NCI-H2196 (cell line): ENCODE measurements around the gene PLCB1.
A peak's percentile ranks its signal among the peaks of the same experiment; 100 is the strongest.
"Not testable (repeated sequence)": the region's sequence is repeated elsewhere in the genome, so short reads cannot be mapped to it uniquely, and the experiment has no call there.

Source experiments
- DNase-seq: peaks from one replicate; lab custom pipeline; 2025; ENCODE audit not compliant: unreplicated experiment; lab: John Stamatoyannopoulos, UW

The PLCB1 gene

GRCh38 chr20:8363970-8364733 lies 232.1 kb downstream of the PLCB1 start:
- DNase-seq, result no peak

DNA sequence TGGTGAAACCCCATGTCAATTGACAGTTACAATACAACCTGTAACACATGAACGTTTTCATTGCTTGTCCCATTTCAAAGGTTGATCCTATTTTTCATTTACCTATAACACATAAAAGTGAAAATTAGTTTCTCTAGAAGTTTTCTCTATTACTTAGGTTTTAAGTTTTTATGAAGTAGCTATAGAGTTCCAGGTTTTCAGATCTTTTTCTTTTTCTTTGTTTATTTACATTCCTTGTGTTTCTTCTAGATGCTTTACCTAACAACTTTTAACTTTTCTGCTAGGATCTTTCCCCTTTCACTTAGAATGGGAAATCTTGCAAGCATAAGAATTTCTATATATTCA lies 232.6 kb downstream of the PLCB1 start:
- DNase-seq, result no peak

- DNase-seq, result no peak
Measured at GRCh38 chr20:8365634-8366033, 233.6 kb downstream of the PLCB1 start.

DNA sequence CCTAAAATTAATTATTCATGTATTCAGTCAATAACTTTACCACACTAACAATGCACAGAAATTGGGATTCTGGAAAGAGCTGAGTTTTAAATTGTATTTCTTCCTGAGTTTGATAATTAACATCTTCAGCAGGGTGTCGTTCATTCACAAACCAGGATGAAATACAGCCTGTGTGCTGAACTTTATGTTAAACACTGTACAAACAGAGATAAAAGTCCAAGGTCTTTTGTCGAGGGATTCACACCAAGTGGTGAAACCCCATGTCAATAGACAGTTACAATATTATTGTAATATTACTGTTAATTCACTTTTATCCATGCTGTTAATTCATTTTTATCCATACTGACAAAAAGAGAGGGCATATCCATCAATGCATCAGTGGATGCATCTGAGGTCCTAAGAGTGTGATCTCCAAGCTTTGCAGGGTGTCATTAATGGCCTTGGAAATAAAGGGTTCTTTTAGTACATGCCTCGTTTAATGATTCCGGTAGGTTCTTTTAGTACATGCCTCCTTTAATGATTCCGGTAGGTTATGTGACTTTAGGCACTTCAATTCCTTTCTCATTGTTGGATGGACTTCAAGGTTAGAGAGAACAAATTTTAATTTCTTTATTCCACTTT lies 234.3 kb downstream of the PLCB1 start:
- DNase-seq, result no peak

- DNase-seq, result no peak
Measured at GRCh38 chr20:8367689-8368088, 235.6 kb downstream of the PLCB1 start.

GRCh38 chr20:8368670-8369069 lies 236.6 kb downstream of the PLCB1 start:
- DNase-seq, result no peak

GRCh38 chr20:8369311-8369710 lies 237.2 kb downstream of the PLCB1 start:
- no peak for DNase-seq

DNA sequence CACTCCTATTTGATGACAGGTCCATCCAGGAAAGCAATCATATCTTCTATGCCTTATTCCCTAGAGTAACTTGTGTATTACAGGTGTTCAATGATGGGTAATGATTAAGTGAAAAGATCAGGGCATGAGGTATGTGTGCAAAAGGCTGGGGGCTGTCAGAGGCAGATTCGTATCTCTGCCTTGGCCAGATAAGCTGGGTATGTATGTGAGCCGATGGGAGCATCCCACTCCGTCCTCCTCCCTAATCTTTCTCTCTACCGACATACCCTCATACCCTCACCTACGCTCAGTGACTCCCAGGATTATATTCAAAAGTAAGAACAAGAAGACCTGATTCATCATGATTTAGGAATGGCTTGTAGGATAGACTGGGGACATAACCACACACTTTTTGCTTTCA lies 238.7 kb downstream of the PLCB1 start:
- DNase-seq, result no peak

DNA sequence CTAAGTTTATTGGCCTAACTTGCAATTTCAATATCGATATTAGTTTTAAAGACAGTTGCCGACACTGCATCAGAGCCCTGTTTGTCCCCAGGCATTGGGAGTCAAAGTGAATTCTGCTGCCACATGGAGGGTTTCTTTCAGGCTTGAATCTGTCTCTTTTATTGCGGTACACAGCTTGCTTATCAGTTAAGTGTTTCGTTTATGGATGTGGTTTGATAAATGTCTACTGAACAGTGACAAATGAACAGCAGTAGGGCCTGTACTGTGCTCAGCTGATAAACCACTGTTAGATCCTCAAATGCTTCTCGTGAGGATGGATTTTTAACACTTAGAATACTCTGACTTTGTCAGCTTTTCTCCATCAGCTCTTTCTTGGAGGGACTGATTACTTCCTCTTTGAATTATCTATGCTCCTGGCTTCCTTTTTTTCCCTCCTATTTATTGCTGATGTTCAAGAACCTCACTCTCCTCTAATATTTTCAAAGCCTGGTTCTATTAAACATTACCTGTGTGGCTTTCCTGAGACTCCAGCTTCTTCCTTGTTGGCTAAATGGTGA lies 240.8 kb downstream of the PLCB1 start:
- DNase-seq, result no peak

DNA sequence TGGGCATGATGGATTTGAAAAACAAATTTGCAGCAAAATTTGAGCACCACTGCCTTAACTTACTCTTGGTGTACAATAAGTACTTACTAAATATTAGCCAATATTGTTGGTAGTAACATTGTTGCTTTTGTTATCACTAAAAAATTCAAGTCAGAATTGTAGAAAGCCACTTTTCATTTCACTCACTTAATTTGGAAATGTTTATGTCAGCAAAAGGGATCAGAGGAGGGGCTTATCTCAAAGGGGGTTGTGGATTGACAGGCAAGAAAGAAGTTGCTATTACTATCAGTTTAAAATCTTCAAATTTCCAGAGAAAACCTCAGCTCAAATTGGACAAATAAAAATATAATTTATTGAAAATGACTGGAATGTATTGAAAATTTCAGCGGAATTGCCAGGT lies 241.5 kb downstream of the PLCB1 start:
- no peak for DNase-seq

DNA sequence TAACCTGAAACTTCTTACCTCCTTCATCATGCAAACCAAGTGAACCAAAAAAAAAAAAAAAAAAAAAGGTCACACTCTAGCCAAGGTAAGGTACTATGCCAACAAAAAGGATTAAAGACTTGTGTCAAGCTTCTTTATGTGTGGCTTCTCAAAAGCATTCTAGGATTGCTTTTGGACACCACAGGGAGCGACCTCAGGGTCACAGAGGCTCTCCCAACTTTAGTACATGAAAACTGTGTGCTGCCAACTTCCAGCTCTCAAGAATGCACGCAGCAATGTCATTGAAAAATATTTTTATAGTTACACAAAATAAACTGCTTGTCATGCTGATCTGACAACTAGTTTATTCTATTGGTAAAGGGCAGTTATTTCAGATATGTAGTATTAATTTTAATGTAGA lies 243.8 kb downstream of the PLCB1 start:
- no peak for DNase-seq

DNA sequence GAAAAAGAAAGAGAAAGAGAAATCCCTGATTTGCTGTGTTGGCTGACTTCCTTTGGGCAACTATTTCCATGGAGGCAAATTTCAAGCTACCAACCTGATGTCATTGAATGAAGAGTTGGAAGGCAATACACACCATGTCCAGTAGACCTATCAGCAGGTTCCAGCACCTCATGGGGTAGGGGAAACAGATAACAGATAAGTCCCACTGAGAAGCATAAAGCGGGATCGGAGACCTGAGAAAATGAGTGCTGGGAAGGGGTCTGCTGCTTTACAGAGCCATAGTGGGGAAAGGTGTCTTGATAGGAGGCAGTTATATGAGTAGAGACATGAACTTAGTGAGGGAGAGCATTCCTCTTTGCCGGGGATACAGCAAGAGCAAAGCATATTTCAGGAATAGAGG lies 244.9 kb downstream of the PLCB1 start:
- no peak for DNase-seq

GRCh38 chr20:8379125-8379524 lies 247.1 kb downstream of the PLCB1 start:
- not testable (repeated sequence) for DNase-seq

DNA sequence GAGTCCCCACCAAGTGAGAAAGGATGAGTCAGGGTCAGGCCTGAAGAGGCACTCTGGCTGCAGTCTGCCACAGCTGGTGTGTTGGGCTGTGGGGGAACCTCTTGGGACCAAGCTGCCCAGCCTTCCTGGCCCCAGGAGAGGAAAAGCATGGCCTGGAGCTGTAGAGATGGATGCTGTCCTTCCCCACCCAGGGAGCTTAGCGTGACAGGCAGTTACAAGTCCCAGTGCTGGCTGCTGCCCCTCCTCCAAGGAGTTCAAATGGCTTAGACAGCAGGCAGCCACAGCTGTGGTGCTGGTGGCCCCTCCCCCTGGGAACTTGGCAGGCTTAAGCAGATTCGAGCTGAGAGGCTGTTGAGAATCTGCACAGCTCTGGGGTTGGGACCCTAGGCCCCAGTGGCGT lies 253.2 kb downstream of the PLCB1 start:
- DNase-seq, result no peak

DNA sequence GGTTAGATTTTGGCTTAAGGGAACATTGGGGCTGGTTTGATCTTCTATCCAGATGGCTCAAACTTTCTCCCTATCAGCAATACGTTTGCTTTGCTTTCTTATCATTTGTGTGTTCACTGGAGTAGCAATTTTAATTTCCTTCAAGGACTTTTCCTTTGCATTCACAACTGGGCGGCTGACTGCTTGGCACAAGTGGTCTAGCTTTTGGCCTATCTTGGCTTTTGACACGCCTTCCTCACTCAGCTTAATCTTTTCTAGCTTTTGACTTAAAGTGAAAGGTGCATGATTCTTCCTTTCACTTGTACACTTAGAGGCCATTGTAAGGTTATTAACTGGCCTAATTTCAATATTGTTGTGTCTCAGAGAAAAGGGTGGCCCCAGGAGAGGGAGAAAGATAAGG lies 254.9 kb downstream of the PLCB1 start:
- DNase-seq, result no peak

DNA sequence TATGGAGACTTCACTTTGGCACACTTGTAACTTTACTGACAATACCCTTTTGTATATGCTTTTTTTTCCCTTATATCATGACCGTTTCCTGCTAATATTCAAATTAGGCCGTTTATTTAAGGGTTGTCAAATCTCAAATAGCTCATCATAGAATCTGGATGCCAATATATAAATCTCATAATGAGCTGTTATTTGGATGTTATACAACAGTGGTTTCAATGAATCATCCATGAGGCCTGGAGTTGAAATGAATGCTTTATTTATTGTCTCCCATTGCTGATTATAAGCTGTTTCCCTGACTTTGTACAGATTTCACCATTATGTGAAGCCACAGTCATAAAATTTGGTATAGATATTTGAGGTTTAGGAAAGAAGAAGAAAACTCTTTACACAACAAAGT lies 256.1 kb downstream of the PLCB1 start:
- DNase-seq, result no peak

DNA sequence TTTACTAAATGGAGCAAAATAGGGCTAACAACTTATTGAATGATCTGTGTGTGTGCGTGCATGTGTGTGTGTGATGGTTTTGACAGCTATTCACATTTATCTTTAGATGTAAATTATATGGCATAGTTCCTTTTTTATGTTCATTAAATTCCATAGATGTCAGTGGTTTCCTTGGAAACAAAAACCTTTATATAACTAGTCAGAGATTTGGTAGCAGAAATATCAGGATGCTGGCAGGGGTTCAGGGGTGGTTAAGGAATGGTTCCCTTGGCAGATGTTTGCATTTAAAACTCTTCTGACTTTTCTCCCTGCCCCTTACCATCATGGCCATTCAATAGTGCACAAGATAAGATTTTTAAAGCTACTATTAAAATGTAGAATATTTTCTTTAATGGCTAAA lies 256.6 kb downstream of the PLCB1 start:
- DNase-seq, result no peak

DNA sequence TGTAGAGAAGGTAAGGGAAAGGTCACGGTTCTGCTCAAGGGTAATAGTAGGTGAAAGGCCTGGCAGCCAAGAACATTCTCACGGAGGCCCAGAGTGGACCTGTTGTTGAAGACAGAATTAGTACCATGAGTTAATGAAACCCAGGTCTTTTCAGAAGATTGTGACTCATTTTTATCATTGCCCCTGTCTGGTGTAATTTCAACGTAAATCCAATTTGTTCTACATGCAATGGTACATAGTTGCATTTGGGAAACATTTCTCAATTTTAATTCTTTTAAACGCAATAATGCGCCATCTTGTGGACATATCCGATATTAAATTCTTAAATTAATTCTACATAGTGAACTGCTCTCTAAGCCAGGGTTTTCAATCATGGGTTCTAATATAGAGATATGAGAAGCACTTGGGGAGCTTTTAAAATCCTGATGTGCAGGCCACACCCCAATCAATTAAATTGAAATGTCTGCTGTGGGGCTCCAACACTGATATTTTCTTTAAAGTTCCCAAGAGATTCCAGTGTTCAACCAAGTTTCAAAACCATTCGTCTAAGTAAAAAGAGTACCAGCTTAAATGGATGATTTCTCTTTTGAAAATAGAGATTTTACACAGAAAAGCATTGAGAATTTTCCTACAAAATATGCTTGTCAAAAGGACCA lies 257.4 kb downstream of the PLCB1 start:
- peak; percentile 71 for DNase-seq

GRCh38 chr20:8390037-8390433 lies 258.0 kb downstream of the PLCB1 start:
- no peak for DNase-seq

DNA sequence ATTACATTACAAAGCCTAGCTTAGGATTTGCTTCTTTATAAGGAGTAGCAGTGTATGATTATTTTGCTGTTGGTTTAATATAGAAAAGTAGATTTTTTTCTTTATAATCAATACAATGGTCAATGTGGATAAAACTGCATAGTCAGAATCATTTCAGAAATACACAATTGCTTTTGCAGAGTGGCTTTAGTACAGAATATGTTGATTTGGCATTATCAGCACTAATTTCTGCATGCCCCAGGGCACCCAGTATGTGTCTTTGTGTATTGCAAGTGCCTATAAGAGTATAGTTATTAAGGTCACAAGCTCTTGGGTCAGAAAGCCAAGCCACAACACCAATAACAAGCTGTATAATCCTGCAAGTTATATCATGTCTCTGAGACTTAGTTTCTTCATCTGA lies 258.4 kb downstream of the PLCB1 start:
- DNase-seq, result no peak

DNA sequence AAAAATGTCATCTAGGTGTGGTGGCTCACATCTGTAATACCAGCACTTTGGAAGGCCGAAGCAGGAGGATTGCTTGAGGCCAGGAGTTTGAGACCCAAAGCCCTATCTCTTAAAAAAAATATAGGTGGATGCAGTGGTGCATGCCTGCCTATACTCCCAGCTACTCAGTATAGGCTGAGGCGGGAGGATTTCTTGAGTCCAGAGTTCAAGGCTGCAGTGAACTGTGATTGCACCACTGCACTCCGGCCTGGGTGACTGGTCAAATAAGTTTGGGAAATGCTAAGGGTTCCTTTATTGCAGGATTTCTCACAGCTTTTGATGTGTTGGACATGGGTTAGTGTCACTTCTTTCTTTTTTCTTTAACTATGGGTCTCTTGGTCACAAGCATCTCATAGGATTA lies 261.3 kb downstream of the PLCB1 start:
- DNase-seq, result no peak

DNA sequence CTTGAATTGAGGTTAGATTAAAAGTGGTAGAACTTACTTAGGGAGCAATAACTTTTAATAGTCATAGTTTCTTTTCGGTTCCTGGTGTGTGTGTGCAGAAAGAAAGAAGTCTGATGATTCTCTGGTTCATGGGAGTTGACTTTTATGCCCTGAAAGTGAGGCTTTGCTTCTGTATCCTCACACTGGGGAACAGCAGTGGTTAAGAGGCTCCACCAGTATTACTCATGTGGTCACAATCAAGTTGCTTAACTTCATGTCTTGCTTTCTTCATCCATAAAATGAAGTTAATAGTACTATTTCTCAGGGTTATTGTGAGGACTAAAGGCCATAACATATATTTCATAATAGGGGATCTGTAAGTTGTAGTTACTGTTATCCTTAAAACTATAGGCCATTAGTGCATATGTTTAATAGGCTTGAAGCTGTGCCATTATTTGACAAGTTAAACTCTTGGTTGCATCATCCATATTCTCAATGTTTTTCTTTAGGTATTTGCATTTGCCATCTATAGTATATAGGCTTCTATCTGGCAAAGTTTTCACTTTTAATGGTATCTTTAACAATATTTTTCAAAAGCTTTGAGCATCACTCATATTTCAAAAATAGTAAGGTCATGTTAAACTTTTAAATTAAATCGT lies 262.4 kb downstream of the PLCB1 start:
- no peak for DNase-seq
